ENCODE measurements around the gene DCTN4.

- no peak for TF ChIP-seq CTCF (IDR thresholded peaks at IDR 0.05; ENCODE audit: insufficient read depth, low read length, poor library complexity, severe bottlenecking)
- no peak for TF ChIP-seq EZH2phosphoT487 (conservative IDR thresholded peaks at IDR 0.05; ENCODE audit: low read length)
Observed at GRCh38 chr5:150690760-150691159, 68.1 kb downstream of the DCTN4 start.

Measured in SU-DHL-6 (cell line).